NCI-H2196 (cell line): ENCODE data around the gene DNAJC7.
A peak's percentile ranks its signal among the peaks of the same experiment; 100 is the strongest.
"Not testable (repeated sequence)": the region's sequence is repeated elsewhere in the genome, so short reads cannot be mapped to it uniquely, and the experiment has no call there.

Experiments
- DNase-seq: peaks from one replicate; lab custom pipeline; 2025; ENCODE audit not compliant: unreplicated experiment; lab: John Stamatoyannopoulos, UW

Gene DNAJC7

DNA sequence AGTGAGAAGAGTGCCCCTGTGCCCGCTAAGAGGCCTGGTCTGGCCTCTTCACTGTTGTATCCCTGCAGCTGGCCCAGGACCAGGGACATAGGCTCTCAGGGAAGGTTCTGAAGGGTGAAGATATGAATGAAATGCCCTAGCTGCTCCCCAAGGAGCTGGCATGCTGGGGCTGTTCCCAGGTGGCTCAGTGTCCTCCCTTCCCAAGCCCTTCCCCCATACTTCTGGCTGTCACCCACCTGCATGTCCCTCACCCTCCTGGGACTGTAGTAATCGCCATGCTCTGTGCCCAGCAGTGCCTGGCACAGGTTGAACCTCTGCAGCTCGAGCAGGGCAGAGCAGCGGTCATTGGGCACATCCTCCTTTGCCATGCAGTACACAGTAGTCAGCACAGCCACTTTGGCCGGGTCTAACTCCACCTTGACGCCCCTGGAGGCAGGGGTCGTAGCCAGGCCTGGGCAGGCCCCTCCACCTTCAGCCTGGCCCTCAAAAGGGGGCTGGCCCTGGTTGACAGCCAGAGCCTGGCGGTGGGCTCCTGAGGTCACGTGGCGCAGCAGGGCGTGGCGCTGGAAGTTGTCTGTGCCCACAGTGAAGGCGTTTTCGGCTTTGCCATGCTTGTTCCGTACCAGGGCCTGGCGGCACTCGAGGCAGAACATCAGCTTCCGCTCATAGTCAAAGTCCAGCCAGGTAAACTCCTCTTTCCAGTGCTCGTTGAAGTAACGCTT, 25.5 kb upstream of the DNAJC7 start:
- no peak for DNase-seq

DNA sequence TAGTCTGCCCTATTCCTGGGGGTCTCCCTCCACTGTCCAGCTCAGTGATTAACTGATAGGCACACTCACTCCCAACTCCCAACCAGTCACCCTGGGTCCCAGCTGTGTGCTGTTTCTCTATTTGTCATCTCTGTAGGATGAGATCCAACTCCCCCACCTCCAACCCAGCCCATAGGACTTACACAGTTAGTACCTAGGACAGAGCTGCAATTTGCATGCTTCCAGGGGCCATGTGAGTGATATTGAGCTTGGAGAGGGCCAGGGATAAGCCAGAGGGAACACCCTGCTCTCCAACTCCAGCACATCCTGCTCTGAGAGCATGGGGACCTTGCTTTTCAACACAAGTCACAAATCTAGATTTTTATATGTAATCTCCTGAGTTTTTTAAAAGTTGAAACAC, 24.4 kb upstream of the DNAJC7 start:
- DNase-seq: no peak

DNA sequence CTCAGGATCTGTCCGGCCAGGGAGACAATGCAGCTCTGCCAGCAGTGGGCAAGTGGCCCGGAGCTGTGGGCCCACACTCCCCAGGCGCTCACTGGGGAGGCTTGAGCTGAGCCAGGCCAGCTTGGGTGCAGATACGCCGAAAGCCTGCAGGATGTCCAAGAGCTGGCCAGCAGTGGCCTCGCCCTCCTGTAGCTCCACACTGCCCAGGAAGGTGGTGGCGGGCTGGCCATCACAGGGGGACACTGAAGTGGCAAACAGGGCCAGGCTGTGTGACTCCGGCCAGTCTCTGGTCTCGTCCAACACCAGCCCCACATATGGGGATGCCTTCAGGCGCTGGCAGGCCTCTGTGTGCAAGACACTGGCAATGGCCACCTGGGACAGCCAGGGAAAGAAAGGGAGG, 23.6 kb upstream of the DNAJC7 start:
- no peak for DNase-seq

DNA sequence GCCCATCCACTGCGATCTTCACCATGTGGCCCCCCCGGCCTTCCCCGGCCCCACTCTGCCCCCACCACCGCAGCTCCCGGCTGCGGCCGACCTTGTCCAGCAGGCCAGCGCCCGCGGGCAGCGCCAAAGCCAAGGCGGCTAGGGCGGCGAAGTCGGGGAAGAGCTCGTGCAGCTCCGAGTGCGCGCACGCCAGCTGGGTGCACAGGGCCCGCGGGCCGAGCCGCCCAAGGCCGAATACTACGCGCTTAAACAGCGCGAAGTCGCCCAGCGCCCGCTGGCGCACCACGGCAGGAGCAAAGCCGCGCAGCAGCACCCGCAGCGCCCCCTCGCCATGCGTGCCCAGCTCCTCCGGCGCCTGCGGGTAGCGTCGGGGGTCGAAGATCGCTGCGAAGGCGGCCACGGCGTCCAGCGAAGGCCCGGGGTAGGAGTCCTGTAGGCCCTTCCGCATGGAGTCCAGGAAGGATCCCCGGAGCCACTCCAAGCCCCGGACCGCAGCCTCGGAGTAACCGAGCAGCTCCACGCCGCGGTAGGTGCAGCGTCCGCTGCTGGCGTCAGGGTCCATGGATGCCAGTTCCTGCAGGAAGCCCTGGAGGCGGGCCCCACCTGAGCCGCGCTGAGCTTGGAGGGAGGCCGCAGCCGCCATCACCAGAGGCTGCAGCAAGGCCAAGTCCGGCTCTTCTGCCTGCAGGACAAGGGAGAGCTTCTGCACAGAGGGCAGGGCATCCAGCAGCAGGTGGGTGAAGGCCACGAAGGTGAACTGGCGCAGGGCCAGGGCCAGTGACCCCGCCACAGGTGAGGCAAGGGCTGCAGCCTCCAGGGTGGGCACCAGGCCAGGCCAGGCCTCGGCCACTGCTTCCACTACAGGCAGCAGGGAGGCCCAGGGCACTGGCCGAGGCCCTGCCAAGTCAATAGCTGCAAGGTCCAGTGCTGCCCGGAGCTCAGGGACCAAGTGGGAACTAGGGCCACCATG, 22.8 kb upstream of the DNAJC7 start:
- DNase-seq: no peak

DNA sequence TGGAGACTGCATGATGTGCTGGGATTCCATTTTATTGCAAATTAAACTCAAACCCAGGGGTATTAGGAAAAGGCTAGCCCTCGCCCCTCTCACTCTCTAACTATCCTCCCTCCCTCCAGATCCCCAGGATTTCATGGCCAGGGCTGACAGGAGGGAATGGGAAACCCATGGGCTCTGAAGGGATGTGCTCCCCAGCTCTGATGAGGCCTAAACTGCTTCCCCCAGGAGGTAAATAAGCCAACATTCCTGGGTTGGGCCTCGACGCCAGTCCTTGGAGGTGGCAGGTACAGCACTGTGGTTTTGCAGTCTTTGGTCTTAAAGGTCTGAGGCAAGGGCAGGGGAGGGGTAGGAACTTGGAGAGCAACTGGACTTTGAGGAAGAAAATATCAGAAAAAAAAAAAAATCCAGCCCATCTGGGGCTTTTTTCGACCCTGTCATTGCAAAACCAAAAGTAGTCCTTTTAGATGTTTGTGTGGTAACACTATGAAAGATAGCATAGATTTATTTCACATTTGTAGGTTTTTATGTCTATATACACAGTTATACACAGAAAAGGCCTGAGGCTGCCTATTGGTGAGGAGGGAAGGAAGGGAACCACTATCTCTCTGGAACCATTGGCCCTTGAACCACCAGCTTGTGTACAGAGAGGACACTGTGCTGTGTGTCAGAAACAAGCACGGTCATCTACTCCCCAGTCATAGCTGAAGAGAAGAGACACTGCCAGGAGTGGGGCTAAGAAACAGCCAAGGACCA, 21.2 kb upstream of the DNAJC7 start:
- no peak for DNase-seq

DNA sequence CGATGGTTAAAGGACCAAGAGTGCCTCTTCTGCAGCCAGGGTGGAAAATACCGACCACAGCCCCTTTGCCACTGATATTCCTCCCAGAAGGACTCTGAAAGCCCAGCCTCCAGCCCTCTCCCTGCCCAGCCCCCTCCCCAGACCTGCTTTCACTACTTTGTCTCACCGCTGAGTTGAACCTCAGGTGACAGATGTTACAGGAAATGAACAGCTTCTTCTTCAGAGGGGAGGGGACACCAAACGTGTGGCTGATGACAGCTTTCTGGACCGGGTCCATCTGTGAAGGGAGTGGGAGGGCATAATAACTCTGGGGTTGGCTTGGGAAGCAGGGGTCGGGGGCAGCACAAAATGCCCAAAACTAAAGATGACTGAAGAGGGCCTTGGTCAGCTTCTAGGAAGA, 16.8 kb upstream of the DNAJC7 start:
- DNase-seq: no peak

DNA sequence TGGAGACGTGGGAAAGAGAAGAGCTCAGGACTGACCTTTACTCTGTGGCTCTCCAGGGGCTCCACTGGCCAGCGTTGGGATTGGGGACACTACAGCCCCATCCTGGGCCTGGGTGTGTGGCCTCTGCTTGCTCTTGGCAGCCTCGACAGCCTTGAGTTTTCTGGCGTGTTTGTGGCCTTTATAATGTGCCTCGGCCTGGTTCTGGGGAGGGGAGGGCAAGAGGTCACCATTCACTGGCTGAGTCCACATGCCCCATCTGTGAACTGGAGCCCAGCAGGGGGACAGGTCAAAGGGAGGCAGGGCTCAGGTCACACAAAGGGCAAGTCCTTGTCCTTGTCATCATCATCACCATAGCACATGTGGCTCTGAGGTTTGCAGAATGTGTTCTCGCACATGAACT, 14.3 kb upstream of the DNAJC7 start:
- DNase-seq: no peak

DNA sequence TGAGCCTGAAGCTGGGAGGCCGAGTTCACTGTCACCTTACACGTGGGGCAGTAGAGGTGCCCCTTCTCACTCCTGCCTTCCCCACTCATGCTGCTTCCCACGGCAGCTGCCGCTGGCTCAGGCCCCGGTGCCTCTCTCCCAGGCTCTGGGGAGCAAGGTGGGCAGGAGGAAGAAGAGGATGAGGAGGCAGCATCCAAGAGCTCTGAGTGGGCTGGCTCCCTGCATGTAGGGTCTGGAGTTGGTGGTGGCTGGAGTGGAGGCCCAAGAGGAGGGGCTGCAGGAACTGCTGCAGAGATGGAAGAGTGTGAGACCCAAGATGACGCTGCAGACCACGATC, 11.5 kb upstream of the DNAJC7 start:
- DNase-seq: no peak

DNA sequence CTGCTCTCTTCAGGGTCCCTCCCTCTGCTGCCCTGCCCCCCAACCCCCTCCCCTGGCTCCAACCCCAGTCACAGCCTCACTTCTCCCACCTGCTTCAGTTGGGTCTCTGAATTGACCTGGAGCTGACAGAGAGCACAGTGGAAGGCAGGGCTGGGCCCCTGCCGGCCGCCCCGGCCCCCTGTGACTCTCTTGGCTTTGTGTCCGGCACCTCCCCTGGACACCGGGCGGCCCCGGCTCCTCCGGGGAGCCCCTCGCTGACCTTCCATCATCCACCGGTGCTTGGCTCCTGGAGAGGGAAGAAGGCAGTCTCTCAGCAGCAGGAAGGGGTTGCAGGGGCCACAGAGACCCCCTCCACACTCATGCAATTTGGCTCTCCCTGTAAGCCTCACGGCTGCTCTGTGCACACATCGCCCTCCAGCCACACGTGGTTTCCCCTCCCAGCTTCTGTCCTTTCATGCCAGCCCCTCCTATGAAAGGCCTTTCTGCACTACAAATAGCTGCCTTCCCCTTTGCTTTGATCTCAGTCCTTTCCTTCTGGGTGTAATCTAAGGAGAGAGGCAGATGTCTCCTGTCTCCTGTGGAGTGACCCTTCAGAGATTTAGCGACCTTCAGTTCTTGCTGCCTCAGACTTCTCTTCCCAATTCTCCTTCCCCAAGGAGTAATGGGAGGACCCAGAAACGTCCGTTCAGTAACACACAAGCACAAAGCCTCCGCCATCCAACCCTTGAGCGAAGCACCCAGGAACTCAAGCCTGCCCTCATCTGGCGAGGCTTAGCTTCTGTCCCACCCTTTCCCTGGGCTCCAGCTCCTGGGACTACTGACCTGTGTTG, 10.9 kb upstream of the DNAJC7 start:
- DNase-seq: no peak

DNA sequence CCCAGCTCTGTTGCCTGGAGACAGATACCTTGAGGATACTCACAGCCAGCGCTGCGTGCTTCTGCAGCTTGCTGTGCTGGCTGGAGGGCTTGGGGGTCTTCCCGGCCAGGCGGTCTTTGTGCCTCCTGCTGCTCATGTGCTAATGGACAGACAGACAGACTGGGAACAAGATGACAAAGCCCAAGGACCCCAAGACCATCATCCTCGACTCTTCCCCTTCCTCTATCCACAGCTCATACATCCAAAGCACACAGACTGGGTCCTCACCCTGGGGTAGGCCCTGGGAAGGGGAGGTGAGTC, 10.3 kb upstream of the DNAJC7 start:
- DNase-seq: no peak

DNA sequence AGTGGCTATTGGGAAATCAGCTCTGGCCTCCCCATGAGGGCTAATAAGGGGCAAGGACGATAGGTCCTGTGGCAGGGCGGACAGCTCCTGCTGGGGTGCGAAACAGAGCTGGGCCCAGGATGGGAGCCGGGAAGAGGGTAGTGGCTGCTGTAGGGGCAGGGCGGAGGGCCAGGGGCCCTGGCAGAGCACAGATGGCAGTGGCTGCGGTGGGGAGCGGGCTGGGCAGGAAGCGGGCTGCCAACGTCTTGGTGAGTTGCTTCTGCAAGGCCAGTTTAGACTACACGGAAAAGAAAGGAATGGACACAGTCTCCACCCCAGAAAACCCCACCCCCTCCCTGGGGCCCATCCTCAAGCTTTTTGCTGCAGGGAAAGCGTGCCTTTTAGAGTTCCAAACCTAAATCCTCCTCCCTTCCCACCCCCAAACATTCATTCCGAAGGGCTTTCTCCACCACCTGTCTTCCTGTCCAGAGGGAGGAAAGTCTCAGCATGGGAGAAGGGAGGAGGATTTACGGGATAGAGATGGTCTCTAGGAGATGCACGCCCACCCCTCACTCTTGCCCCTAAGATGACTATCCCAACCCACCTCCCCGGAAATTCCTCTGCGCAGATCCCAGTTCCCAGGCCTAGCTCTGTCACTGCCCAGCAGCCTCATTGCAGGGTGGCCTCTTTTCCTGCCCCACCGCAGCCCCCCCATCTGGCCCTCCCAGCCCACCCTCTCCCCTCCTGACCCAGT, 9.8 kb upstream of the DNAJC7 start:
- no peak for DNase-seq

DNA sequence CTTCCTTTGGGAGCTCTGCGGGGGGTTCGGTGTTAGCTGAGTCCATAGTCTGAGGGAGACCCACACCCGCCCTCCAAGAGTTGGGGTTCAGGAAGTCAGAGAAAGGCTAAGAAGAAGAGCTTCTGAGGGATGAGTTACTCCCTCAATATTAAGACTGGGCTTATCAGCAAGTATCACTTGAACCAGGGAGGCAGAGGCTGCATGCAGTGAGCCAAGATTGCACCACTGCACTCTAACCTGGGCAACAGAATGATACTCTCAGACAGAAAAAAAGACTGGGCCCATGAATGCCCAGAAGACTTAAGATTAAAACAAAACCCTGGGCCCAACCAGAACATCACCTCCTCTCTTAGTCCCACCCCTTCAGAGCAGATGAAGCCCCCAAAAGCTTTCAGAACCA, 8.7 kb upstream of the DNAJC7 start:
- no peak for DNase-seq

DNA sequence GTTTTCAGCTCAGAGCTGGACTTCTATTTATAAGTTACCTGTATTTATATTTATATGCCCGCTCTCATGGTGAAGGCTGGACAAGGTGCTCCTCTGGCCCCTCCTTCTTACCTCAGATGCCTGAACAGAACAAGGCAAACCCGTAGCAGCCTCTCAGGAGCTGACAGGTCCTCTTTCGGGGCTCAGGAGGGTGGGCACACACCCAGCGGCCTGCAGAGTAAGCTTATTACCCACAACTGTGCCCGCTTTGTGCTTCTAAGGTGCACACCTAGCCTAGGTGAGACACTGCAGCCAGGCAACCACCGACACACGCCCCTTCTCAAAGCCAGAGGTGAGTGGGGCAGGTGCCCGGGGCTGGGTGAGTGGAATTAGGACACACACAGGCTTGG, 7.9 kb upstream of the DNAJC7 start:
- DNase-seq: no peak

DNA sequence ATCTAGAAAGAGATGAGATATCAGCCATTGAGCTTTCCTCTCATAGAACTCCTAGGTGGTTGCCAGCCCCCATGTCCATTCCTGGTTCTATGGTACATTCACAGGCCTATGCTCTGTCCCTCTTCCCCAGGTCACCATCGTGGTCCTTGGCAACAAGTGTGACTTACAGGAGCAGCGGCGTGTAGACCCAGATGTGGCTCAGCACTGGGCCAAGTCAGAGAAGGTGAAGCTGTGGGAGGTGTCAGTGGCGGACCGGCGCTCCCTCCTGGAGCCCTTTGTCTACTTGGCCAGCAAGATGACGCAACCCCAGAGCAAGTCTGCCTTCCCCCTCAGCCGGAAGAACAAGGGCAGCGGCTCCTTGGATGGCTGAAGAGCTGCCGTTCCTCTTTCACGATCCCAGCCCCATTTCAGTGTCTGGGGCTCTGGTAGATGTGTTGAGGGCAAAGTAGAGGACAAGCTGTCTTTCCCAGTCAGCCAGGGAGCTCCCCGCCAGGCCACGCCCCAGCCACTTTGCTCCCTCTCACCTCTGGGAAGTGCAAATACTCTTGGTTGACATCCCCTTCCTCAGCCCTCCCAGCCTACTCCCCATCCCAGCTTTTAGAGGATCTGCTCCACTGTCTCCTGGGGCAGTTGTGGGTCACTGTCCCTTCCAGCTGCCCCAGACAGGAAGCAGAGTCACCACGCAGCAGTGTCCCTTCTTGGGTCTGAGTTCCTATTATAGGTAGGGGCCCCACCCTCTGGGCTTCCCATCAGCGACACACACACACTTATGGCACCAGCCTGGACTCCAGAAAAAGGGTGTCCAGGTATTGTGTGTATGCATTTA, 6.5 kb upstream of the DNAJC7 start:
- no peak for DNase-seq

DNA sequence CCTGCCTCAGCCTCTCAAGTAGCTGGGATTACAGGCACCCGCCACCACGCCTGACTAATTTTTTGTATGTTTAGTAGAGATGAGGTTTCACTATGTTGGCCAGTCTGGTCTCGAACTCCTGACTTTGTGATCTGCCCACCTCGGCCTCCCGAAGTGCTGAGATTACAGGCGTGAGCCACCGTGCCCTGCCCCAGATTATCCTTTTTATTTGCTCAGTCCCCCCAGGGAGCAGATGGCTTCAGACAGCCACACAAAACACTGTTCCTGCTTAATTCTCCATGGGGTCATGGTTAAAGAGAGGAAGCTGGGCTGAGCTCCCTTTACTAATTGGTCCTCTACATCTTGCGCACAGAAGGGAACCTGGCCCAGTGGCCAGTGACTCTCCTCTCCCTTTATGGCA, 3.6 kb upstream of the DNAJC7 start:
- DNase-seq: not testable (repeated sequence)

DNA sequence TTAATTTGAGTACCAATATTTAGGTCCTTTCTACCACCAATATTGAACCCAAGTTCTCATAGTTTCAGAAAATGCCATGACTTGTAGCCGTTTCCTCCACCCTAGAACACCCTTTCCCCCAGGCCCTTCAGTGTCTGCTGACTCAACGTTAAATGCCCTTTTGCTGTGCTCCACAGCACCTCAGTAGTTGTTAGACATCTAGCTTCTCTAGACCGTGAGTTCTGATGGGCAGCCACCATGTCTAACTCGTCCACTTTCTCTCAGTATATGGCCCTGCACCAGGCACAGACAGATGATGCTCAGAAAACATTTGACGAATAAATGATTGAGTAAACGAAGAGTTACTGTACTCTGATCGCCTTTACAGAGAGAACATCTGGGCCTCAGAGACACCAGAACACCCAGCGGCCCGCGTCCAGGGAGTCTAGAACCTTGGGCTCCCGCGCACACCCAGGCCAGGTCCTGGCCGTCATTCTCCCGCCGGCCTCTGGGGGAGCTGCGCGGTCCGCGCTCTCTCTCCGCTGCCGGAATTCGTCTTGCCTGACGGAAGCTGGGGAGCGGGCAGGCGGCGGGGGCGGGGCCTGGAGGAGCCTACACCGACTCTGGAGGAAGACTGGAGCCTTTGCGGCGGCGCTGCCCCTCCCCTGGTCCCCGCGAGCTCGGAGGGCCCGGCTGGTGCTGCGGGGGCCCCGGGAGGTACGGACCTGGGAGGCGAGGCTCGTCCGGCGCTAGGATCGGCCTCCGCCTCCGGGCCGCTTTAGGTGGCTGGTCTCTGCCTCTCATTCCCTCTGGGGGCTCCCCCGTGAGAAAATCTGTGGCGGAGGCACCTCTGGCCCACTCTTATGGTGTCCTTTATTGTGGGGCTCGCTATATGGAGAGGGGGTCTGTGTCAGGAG, 2.5 kb upstream of the DNAJC7 start, which contains the start of gene NKIRAS2:
Gene NKIRAS2 (plus strand): TSS at position 582 of the 896 bp plus-strand sequence. CDS start 1,488 bp downstream, outside the sequence.
- DNase-seq: peak; percentile 77

DNA sequence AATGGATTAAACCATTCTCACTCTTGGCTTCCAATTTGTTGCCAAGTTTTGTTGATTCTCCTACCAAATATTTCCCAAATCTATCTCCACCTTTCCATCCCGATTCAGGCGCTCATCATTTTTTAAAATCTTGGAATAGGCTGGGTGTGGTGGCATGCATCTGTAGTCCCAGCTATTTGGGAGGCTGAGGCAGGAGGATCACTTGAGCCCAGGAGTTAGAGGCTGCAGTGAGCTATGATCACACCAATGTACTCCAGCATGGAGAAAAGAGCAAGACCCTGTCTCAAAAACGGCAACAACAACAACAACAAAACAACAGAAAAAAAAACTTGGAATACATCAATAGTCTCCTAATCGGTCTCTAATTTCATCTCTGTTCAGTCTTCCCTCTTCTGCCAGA, 1.7 kb upstream of the DNAJC7 start:
- no peak for DNase-seq

DNA sequence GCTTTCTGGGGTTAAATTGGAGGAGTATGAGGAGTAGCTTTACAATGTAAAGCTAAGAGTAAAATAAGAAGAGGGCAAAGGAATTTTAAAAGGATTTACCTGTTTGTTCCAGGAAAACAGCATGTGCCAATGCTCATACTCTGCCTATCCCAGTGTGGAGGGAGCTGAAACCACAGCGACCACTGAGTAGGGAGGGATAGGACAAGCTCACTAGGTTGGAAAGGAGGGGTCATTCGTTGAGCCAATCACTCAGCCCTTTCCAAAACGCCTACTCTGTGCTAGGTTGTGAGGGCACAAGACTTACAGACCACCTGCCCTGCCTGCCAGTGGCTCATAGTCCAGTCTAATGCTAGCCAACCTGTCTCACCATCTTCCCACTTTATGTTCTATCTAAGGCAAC, 1.1 kb upstream of the DNAJC7 start:
- no peak for DNase-seq

DNA sequence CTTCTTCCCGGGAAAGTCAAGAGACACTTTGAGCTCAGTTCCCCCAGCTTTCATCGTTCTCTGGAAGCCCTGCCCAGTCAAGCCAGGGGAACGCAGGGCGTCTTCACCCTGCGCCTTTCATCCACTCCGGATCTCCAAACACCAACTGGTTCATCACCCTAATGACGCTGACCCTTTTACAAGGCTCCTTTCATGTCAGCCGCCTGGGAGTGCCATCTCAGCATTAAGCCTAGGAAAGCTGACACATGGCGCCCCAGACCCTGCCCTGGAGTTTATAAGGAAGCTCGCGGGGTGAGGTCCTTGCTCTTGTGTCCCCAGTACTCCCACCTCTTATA, 594 bp upstream of the DNAJC7 start:
- DNase-seq: no peak
